Tongue (tissue), 3 donors: ENCODE results near the gene PROK2. TPM values are rescaled to one million over a fixed set of nuclear protein-coding genes. Genes with fewer than 3 reads are reported as not detected.

ENCODE experiments used
- DNase-seq: peaks from one replicate; pipeline ENCODE4 v3.0.0-alpha.2; 2015
- small RNA-seq: library from RNA; depleted of rRNA; stranded (forward); fragments of <200 nt; gene quantifications from one replicate; pipeline ENCODE3, GENCODE V24; 2014; ENCODE audit warnings: low replicate concordance
- total RNA-seq: library from RNA; depleted of rRNA; stranded (reverse); fragments of >200 nt; gene quantifications from one replicate; pipeline ENCODE4 v1.2.3, GENCODE V29; 2014

PROK2 gene
- total RNA-seq, 1 donor from 2014 or later, result 0.31 TPM

- DNase-seq, result no peak
Measured at GRCh38 chr3:71733319-71733718, 51.6 kb downstream of the PROK2 start.

- no peak for DNase-seq
Measured at GRCh38 chr3:71732637-71733036, 52.3 kb downstream of the PROK2 start.

- peak; percentile 35 for DNase-seq
Measured at GRCh38 chr3:71728632-71729342, 56.2 kb downstream of the PROK2 start.

- DNase-seq, result no peak
Measured at GRCh38 chr3:71726146-71726545, 58.8 kb downstream of the PROK2 start.

GRCh38 chr3:71725271-71725991 lies 59.5 kb downstream of the PROK2 start, which contains the start of gene EIF4E3:
EIF4E3 (minus strand) TSS chr3:71725402; CDS start chr3:71725367, 35 bp downstream.
- peak; percentile 68 for DNase-seq

GRCh38 chr3:71724584-71725270 lies 60.2 kb downstream of the PROK2 start:
- DNase-seq, result peak; percentile 40

- no peak for DNase-seq
Measured at GRCh38 chr3:71724171-71724453, 60.8 kb downstream of the PROK2 start.

GRCh38 chr3:71723452-71724170 lies 61.3 kb downstream of the PROK2 start:
- DNase-seq, result no peak

GRCh38 chr3:71722693-71723092 lies 62.3 kb downstream of the PROK2 start:
- DNase-seq, result no peak

Small RNA genes lying within 50 kb of the gene (small RNA-seq; reads per million reads assigned to genes)
- not detected for gene RN7SL271P

Other genes starting within 250 kb of the PROK2 start
- 66.4 TPM for gene FOXP1, start 201.4 kb downstream of the PROK2 start, total RNA-seq
- 15.3 TPM for gene EIF4E3, start 59.7 kb downstream of the PROK2 start, total RNA-seq
- gene GPR27, start 31.3 kb downstream of the PROK2 start, total RNA-seq, result 5.1 TPM